GM23248 (cell line): ENCODE data around the gene CABP2. TPM values are rescaled to one million over a fixed set of nuclear protein-coding genes. Genes with fewer than 3 reads are reported as not detected.

Source experiments
- DNase-seq: peaks from one replicate; pipeline ENCODE4 v3.0.0-alpha.2; 2015
- H2AFZ ChIP-seq: fragments of 200-600 bp; sonication (generic); 2 replicates; pipeline ENCODE4 v1.6.1; 2016; ENCODE audit warnings: antibody characterized with exemption
- H3F3A ChIP-seq: fragments of 200-600 bp; sonication (generic); 2 replicates; pipeline ENCODE4 v1.6.1; 2016; ENCODE audit warnings: mild to moderate bottlenecking, antibody characterized with exemption, mixed run types; ENCODE audit not compliant: insufficient read depth
- H3K27ac ChIP-seq: fragments of 200-600 bp; sonication (generic); 2 replicates; pipeline ENCODE4 v1.5.1; 2016; ENCODE audit warnings: mild to moderate bottlenecking
- H3K27me3 ChIP-seq: fragments of 200-600 bp; sonication (generic); replicated peaks from 2 replicates; pipeline ENCODE4 v1.6.1; 2016; ENCODE audit warnings: mild to moderate bottlenecking; ENCODE audit not compliant: insufficient read depth
- H3K36me3 ChIP-seq: fragments of 200-600 bp; sonication (generic); 2 replicates; pipeline ENCODE4 v1.6.1; 2016; ENCODE audit warnings: low read depth, mild to moderate bottlenecking
- H3K4me1 ChIP-seq: fragments of 200-600 bp; sonication (generic); 2 replicates; pipeline ENCODE4 v1.6.1; 2016; ENCODE audit warnings: mild to moderate bottlenecking; ENCODE audit not compliant: insufficient read depth
- H3K4me2 ChIP-seq: fragments of 200-600 bp; sonication (generic); one replicate; pipeline ENCODE4 v1.6.1; 2016; ENCODE audit warnings: mild to moderate bottlenecking; ENCODE audit not compliant: unreplicated experiment
- H3K4me3 ChIP-seq: fragments of 200-600 bp; sonication (generic); 2 replicates; pipeline ENCODE4 v1.5.1; 2016; ENCODE audit warnings: mild to moderate bottlenecking
- H3K79me2 ChIP-seq: fragments of 200-600 bp; sonication (generic); 2 replicates; pipeline ENCODE4 v1.6.1; 2016; ENCODE audit warnings: mild to moderate bottlenecking; ENCODE audit not compliant: insufficient read depth
- H3K9ac ChIP-seq: fragments of 200-600 bp; sonication (generic); 2 replicates; pipeline ENCODE4 v1.6.1; 2016; ENCODE audit warnings: mild to moderate bottlenecking
- H3K9me2 ChIP-seq: fragments of 200-600 bp; sonication (generic); 2 replicates; pipeline ENCODE4 v1.6.1; 2016; ENCODE audit warnings: mixed run types, mild to moderate bottlenecking, moderate library complexity; ENCODE audit not compliant: insufficient read depth
- H3K9me3 ChIP-seq: fragments of 200-600 bp; sonication (generic); one replicate; pipeline ENCODE4 v1.6.1; 2017; ENCODE audit warnings: low read depth
- H4K20me1 ChIP-seq: fragments of 200-600 bp; sonication (generic); 2 replicates; pipeline ENCODE4 v1.6.0; 2016; ENCODE audit not compliant: insufficient read depth
- EZH2 ChIP-seq: fragments of 200-600 bp; sonication (generic); IDR thresholded peaks from 2 replicates; pipeline ENCODE4 v1.6.1; 2018; ENCODE audit warnings: antibody characterized with exemption, mild to moderate bottlenecking; ENCODE audit not compliant: insufficient read depth, poor library complexity, severe bottlenecking
- EZH2phosphoT487 ChIP-seq: fragments of 200-600 bp; sonication (generic); IDR thresholded peaks from 2 replicates; pipeline ENCODE4 v1.6.1; 2018; ENCODE audit warnings: antibody characterized with exemption, moderate library complexity, mild to moderate bottlenecking, low read depth; ENCODE audit not compliant: insufficient read depth
- WGBS, 2 experiments: methylation state at CpG; one replicate each; pipeline ENCODE4 v1.1.6; 2015 to 2017; ENCODE audit warnings: low lambda C conversion rate in 2 of 2, low coverage in 1 of 2; ENCODE audit errors: missing lambda C conversion rate in 2 of 2; 5-methylcytosine and 5-hydroxymethylcytosine counted together
- in situ Hi-C: fragments of 300-500 bp; cut with MboI; formaldehyde crosslinking; loops from 2 replicates; pipeline ENCODE4 v1.15.0; 2020
- polyA plus RNA-seq: library from polyadenylated mRNA; unstranded; fragments of >200 nt; fragmentation: Nextera tagmentation; extraction: Ambion mirVana; gene quantifications from 2 replicates; pipeline ENCODE4 v1.2.1, GENCODE V29; 2016
- total RNA-seq: library from RNA; depleted of rRNA; stranded (reverse); fragments of >200 nt; shearing (Covaris generic); gene quantifications from 2 replicates; pipeline ENCODE4 v1.2.3, GENCODE V29; 2014

The CABP2 gene
- total and polyA plus RNA-seq, 2 experiments from 2014 or later, result not detected

GRCh38 chr11:67506426-67507051, 16.7 kb downstream of the CABP2 start:
- in situ Hi-C loops, result no loop called here
- H3K27ac ChIP-seq, result peak overlapping the region; percentile 81
- 86 to 91% methylated on average over 14 to 16 of the region's 16 CpGs for WGBS, 2 experiments

GRCh38 chr11:67505605-67506396, 17.4 kb downstream of the CABP2 start:
- in situ Hi-C loops, result no loop called here
- TF ChIP-seq EZH2, result no peak
- no peak for TF ChIP-seq EZH2phosphoT487
- WGBS, 2 experiments, result 12 to 18% methylated on average over 16 to 17 of the region's 17 CpGs

More at GRCh38 chr11:67506426-67507051, 16.7 kb downstream of the CABP2 start:
- H3K36me3 ChIP-seq, result no peaks in the 10 kb centered on the region
- peaks cover 5% of the 10 kb centered on the region; the same call in 1 of the 2 replicates for H3K27me3 ChIP-seq
- TF ChIP-seq EZH2 (no peak), EZH2phosphoT487 (no peak)
- H3K9me3 ChIP-seq, result no peaks in the 10 kb centered on the region
- H3K4me3 ChIP-seq, result no peak overlapping the region
- H3K79me2 ChIP-seq, result peaks cover 12% of the 10 kb centered on the region; the same call in 1 of the 2 replicates
- no peak overlapping the region for H3K4me2 ChIP-seq
- H3K9me2 ChIP-seq, result no peaks in the 10 kb centered on the region
- peaks cover 13% of the 10 kb centered on the region for H3K4me1 ChIP-seq
- no peak overlapping the region for H2AFZ ChIP-seq
- no peak for DNase-seq
- H3K9ac ChIP-seq, result peak overlapping the region; percentile 53
- H3F3A ChIP-seq, result peaks cover 14% of the 10 kb centered on the region; the same call in 1 of the 2 replicates
- no peaks in the 10 kb centered on the region for H4K20me1 ChIP-seq

GRCh38 chr11:67504950-67505581, 18.2 kb downstream of the CABP2 start, which contains the start of gene PITPNM1:
TSS of gene PITPNM1 (minus strand) at chr11:67505363. CDS start at chr11:67504180, 1,183 bp downstream.
- H3K79me2 ChIP-seq, result peaks cover 12% of the 10 kb centered on the region; the same call in 1 of the 2 replicates
- H3F3A ChIP-seq, result peaks cover 14% of the 10 kb centered on the region; the same call in 1 of the 2 replicates
- no peaks in the 10 kb centered on the region for H3K36me3 ChIP-seq
- H3K27ac ChIP-seq, result peak within 1 kb of the TSS; percentile 81
- peak within 1 kb of the TSS; percentile 76 for H3K9ac ChIP-seq
- 0 to 2% methylated on average over 17 to 55 of the region's 58 CpGs for WGBS, 2 experiments
- H3K9me3 ChIP-seq, result no peaks in the 10 kb centered on the region
- peak within 1 kb of the TSS; percentile 87 for H3K4me3 ChIP-seq
- peak within 1 kb of the TSS; percentile 87 for H3K4me2 ChIP-seq
- no peaks in the 10 kb centered on the region for H3K9me2 ChIP-seq
- peak; percentile 69 for DNase-seq
- in situ Hi-C loops, result no loop called here
- peak within 1 kb of the TSS; percentile 63 for H2AFZ ChIP-seq
- no peaks in the 10 kb centered on the region for H4K20me1 ChIP-seq
- no peaks in the 10 kb centered on the region for H3K27me3 ChIP-seq
- TF ChIP-seq EZH2, result no peak
- no peak for TF ChIP-seq EZH2phosphoT487
- H3K4me1 ChIP-seq, result peaks cover 13% of the 10 kb centered on the region

More at GRCh38 chr11:67505605-67506396, 17.4 kb downstream of the CABP2 start:
- peaks cover 13% of the 10 kb centered on the region for H3K4me1 ChIP-seq
- H3K9me2 ChIP-seq, result no peaks in the 10 kb centered on the region
- H2AFZ ChIP-seq, result peak overlapping the region; percentile 63
- peak; percentile 97 for DNase-seq
- H3K9me3 ChIP-seq, result no peaks in the 10 kb centered on the region
- H3K4me2 ChIP-seq, result peak overlapping the region; percentile 87
- H3K9ac ChIP-seq, result peak overlapping the region; percentile 76
- H3K27ac ChIP-seq, result peak overlapping the region; percentile 81
- peaks cover 12% of the 10 kb centered on the region; the same call in 1 of the 2 replicates for H3K79me2 ChIP-seq
- peaks cover 14% of the 10 kb centered on the region; the same call in 1 of the 2 replicates for H3F3A ChIP-seq
- H3K4me3 ChIP-seq, result peak overlapping the region; percentile 87
- no peaks in the 10 kb centered on the region for H3K36me3 ChIP-seq
- H4K20me1 ChIP-seq, result no peaks in the 10 kb centered on the region
- H3K27me3 ChIP-seq, result no peaks in the 10 kb centered on the region
